HG03354 (cell line): ENCODE results near the gene HDAC1.
A peak's percentile ranks its signal among the peaks of the same experiment; 100 is the strongest.
"Not testable (repeated sequence)": the region's sequence is repeated elsewhere in the genome, so short reads cannot be mapped to it uniquely, and the experiment has no call there.

Source experiments
- ATAC-seq: cut with Tn5 transposase; IDR thresholded peaks from one replicate; pipeline ENCODE4 v1.9.1; 2021; ENCODE audit warnings: mild to moderate bottlenecking; ENCODE audit not compliant: unreplicated experiment, poor library complexity, severe bottlenecking

Gene HDAC1

DNA sequence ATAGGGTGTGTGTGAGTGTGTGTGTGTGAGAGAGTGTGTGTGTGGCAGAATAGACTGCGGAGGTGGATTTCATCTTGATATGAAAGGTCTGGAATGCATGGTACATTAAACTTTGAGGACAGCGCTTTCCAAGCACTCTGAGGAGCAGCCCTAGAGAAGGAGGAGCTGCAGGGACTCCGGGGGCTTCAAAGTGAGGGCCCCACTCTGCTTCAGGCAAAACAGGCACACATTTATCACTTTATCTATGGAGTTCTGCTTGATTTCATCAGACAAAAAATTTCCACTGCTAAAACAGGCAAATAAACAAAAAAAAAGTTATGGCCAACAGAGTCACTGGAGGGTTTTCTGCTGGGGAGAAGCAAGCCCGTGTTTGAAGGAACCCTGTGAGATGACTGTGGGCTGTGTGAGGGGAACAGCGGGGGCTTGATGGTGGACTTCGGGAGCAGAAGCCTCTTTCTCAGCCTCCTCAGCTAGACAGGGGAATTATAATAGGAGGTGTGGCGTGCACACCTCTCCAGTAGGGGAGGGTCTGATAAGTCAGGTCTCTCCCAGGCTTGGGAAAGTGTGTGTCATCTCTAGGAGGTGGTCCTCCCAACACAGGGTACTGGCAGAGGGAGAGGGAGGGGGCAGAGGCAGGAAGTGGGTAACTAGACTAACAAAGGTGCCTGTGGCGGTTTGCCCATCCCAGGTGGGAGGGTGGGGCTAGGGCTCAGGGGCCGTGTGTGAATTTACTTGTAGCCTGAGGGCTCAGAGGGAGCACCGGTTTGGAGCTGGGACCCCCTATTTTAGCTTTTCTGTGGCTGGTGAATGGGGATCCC is 18.3 kb upstream of the HDAC1 start:
- ATAC-seq = no peak

DNA sequence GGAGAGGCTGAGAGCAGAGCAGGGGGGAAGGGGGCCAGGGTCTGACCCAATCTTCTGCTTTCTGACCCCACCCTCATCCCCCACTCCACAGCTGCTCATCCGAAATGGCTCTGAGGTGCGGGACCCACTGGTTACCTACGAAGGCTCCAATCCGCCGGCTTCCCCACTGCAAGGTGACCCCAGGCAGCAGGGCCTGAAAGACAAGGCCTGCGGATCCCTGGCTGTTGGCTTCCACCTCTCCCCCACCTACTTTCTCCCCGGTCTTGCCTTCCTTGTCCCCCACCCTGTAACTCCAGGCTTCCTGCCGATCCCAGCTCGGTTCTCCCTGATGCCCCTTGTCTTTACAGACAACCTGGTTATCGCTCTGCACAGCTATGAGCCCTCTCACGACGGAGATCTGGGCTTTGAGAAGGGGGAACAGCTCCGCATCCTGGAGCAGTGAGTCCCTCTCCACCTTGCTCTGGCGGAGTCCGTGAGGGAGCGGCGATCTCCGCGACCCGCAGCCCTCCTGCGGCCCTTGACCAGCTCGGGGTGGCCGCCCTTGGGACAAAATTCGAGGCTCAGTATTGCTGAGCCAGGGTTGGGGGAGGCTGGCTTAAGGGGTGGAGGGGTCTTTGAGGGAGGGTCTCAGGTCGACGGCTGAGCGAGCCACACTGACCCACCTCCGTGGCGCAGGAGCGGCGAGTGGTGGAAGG is 17.1 kb upstream of the HDAC1 start:
- ATAC-seq = no peak

DNA sequence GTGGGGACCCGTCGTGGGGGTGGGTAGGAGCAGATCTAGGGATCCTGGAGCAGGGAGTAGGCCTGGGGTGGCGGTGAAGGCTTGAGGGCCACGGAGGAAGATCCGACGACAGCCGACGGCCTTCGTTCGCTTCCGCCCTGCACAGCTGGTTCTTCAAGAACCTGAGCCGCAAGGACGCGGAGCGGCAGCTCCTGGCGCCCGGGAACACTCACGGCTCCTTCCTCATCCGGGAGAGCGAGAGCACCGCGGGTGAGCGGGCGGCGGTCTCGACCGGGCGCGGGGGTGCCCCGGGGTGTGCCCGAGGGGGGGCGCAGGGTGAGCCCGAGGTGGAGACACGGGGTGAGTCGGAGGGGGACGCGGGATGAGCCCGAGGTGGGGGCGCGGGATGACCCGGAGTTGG is 16.5 kb upstream of the HDAC1 start:
- no peak for ATAC-seq

- no peak for ATAC-seq
Observed at GRCh38 chr1:32276032-32276782, 15.7 kb upstream of the HDAC1 start.

- ATAC-seq = not testable (repeated sequence)
Observed at GRCh38 chr1:32284777-32285176, 7.1 kb upstream of the HDAC1 start.

DNA sequence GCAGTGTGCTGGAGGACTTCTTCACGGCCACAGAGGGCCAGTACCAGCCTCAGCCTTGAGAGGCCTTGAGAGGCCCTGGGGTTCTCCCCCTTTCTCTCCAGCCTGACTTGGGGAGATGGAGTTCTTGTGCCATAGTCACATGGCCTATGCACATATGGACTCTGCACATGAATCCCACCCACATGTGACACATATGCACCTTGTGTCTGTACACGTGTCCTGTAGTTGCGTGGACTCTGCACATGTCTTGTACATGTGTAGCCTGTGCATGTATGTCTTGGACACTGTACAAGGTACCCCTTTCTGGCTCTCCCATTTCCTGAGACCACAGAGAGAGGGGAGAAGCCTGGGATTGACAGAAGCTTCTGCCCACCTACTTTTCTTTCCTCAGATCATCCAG is 6.2 kb upstream of the HDAC1 start:
- no peak for ATAC-seq

GRCh38 chr1:32286763-32287162 is 5.1 kb upstream of the HDAC1 start:
- no peak for ATAC-seq

- ATAC-seq = no peak
Observed at GRCh38 chr1:32289256-32289655, 2.6 kb upstream of the HDAC1 start.

DNA sequence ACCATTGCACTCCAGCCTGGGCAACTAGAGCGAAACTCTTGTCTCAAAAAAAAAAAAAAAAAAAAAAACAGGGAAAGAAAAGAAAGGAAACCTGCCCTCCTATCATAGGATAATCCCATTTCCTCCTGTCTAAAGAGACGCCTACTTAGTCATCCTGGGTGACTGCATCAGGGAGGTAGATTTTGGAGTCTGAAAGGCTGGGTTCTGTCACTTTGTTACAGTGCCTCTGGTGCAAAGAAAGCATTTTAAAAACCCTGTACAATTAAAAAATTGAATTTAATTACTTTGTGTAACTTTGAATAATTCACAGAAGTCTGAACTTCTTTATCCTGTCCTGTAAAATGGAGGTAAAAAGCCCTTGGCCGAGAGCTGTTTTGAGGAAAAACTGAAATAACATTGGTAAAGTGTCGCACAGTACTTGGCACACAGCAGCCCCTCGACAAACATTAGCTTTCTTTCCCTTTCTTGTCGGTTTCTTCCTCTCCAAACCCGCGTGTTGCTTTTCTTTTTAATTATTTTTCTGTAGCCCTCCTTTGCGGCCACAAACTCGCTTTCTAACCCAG is 657 bp upstream of the HDAC1 start:
- ATAC-seq = peak; percentile 4

DNA sequence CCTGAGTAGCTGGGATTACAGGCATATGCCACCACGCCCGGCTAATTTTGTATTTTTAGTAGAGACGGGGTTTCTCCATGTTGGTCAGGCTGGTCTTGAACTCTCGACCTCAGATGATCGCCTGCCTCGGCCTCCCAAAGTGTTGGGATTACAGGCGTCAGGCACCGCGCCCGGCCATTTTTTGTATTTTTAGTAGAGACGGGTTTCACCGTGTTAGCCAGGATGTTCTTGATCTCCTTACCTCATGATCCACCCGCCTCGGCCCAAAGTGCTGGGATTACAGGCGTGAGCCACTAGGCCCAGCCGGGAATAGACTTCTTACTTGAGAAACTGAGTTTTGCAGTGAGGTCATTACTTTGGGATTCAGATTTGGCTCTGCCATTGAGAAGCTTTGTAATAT is 6.3 kb downstream of the HDAC1 start:
- ATAC-seq = not testable (repeated sequence)

DNA sequence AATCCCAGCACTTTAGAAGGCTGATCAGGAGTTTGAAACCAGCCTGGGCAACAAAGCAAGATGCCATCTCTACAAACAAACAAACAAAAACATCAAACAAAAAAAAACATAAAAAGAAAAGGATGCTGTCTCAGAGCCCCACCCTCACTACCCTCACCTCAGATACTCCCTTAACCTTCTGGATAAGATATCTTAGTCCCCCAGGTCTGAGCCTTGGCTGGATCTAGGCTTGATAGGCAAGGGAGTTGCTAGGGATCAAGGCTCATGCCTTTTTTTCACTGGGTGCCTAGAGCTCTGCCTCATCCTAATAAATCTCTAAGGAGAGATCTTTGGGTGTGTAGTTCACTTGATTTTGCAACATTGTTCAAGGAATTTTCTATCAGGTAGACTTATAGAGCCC is 7.4 kb downstream of the HDAC1 start:
- ATAC-seq = no peak

GRCh38 chr1:32303358-32303757 is 11.5 kb downstream of the HDAC1 start:
- no peak for ATAC-seq

DNA sequence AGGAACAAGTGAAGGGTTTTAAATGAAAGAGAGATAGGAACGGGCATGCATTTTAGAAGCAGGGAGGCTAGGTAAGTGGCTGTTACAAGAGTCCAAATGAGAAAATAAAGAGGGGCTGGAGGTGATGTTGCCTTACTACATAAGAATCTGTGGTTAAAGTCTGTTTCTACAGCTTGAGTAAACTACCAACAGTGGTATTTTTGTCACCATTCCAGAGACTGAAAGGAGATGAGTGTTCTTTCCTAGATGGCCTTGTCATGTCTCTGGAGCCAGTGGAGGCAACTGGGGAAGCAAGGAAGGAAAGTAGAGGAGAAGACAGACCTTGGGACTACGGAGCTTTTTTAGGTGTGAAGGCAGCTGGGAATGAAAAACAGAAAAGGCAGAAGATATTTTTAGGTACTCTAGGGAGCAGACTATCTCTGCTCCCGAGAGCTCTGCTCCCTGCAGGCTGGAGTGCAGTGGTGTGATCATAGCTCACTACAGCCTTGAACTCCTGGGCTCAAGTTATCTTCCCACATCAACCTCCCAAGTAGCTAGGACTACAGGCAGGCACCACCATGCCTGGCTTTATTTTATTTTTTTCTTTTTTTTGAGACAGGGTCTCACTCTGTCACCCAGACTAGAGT is 12.2 kb downstream of the HDAC1 start:
- no peak for ATAC-seq

- no peak for ATAC-seq
Observed at GRCh38 chr1:32305310-32305709, 13.4 kb downstream of the HDAC1 start.

DNA sequence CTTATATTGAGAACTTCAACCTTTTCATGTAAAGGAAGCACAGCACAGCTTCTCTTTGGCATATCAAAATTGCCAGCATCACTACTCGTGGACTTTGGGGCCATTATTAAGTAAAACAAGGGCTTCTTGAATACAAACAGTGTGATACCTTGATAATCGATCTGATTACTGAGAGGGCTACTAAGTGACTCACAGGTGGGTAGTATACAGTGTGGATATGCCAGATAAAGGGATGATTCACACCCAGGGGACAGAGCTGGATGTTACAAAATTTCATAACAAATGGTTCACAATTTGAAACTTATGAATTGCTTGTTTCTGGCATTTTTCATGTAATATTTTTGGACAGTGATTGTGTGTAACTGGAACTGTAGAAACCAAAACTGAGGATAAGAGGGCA is 15.4 kb downstream of the HDAC1 start:
- no peak for ATAC-seq

DNA sequence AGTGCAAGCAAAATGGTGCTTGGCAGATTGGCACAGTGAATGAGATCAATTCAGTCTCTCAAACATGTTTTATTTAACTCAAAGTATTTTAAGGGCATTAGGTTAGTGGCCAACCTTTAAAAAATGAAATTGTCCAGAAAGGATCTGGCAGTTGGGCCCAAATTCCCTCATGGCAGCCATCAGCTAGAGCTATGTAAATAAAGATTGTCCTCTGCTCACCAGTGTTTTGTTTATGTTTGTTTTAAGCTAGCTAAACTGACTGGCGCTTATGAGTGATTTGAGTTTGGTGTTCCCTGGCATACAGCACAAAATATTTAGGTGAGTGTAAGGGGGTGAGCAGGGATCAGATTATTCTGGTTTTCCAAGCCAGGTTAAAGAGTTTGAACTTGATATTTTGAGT is 18.1 kb downstream of the HDAC1 start:
- ATAC-seq = no peak

DNA sequence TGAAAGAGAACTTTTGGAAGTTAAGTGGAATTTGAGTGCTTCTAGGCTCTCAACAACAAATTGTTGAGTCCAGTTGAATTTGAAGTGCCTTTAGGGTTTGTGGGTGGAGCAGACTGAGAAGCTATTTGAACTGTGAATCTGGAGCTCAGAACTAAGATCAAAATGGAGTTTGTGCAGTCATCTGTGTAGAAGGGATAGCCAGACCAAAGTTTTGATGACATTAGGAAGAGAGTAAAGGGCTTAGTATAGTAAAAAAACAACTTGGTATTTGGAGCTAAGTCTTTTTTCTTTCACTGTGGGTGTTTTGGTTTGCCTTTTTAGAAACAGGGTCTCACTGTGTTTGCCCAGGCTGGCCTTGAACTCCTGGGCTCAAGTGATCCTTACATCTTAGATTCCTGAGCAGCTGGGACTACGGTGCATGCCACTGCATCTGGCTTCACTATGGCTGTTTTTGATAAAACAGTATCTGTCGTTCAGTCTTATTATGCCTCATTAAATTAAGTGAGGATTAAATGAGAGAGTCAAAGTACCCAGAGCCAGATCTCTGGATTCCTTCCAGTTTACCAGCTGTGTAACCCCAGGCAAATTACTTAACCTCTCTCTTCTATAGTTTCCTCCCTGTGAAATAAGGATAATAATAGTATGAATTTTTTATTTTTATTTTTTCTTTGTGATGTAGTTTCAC is 20.0 kb downstream of the HDAC1 start:
- no peak for ATAC-seq

- peak; percentile 24 for ATAC-seq
Observed at GRCh38 chr1:32316903-32317277, 25.0 kb downstream of the HDAC1 start.

- no peak for ATAC-seq
Observed at GRCh38 chr1:32318127-32318869, 26.4 kb downstream of the HDAC1 start.
